MM.1S (cell line): ENCODE measurements around the gene RPL18.
A peak's percentile ranks its signal among the peaks of the same experiment; 100 is the strongest.

Source experiments
- DNase-seq: peaks from one replicate; pipeline ENCODE4 v3.0.0-alpha.2; 2015
- H2AFZ ChIP-seq: fragments of 300-600 bp; sonication (generic); 2 replicates; pipeline ENCODE4 v1.6.0; 2016; ENCODE audit warnings: antibody characterized with exemption, low read length
- H3F3A ChIP-seq: fragments of 300-600 bp; sonication (generic); 2 replicates; pipeline ENCODE4 v1.6.1; 2016; ENCODE audit warnings: mild to moderate bottlenecking, antibody characterized with exemption, low read length, moderate library complexity, mixed read lengths; ENCODE audit not compliant: insufficient read depth
- H3K27ac ChIP-seq: fragments of 300-600 bp; sonication (generic); 2 replicates; pipeline ENCODE4 v1.5.1; 2016; ENCODE audit warnings: mild to moderate bottlenecking, low read length
- H3K27me3 ChIP-seq: fragments of 300-600 bp; sonication (generic); replicated peaks from 2 replicates; pipeline ENCODE4 v1.6.0; 2016; ENCODE audit warnings: low read length; ENCODE audit not compliant: insufficient read depth
- H3K36me3 ChIP-seq: fragments of 300-600 bp; sonication (generic); replicated peaks from 2 replicates; pipeline ENCODE4 v1.6.1; 2016; ENCODE audit warnings: mild to moderate bottlenecking, low read length, mixed read lengths; ENCODE audit not compliant: insufficient read depth
- H3K4me1 ChIP-seq: fragments of 300-600 bp; sonication (generic); 2 replicates; pipeline ENCODE4 v1.6.1; 2016; ENCODE audit warnings: low read length, mixed read lengths
- H3K4me2 ChIP-seq: fragments of 300-600 bp; sonication (generic); 2 replicates; pipeline ENCODE4 v1.6.0; 2016; ENCODE audit warnings: low read depth, low read length
- H3K4me3 ChIP-seq: fragments of 300-600 bp; sonication (generic); 2 replicates; pipeline ENCODE4 v1.5.1; 2016; ENCODE audit warnings: low read length, mixed read lengths
- H3K79me2 ChIP-seq: fragments of 300-600 bp; sonication (generic); 2 replicates; pipeline ENCODE4 v1.6.1; 2016; ENCODE audit warnings: mixed run types, low read length, mixed read lengths
- H3K9ac ChIP-seq: fragments of 300-600 bp; sonication (generic); 2 replicates; pipeline ENCODE4 v1.6.1; 2016; ENCODE audit warnings: low read length, mixed read lengths
- H3K9me2 ChIP-seq: fragments of 300-600 bp; sonication (generic); replicated peaks from 2 replicates; pipeline ENCODE4 v1.6.1; 2016; ENCODE audit warnings: mild to moderate bottlenecking, low read length, mixed read lengths; ENCODE audit not compliant: insufficient read depth
- H3K9me3 ChIP-seq: fragments of 300-600 bp; sonication (generic); replicated peaks from 2 replicates; pipeline ENCODE4 v1.6.1; 2016; ENCODE audit warnings: mild to moderate bottlenecking, low read length, mixed read lengths; ENCODE audit not compliant: insufficient read depth
- H4K20me1 ChIP-seq: fragments of 300-600 bp; sonication (generic); 2 replicates; pipeline ENCODE4 v1.6.1; 2016; ENCODE audit warnings: mild to moderate bottlenecking, low read length, moderate library complexity, mixed read lengths; ENCODE audit not compliant: insufficient read depth
- EZH2 ChIP-seq: fragments of 300-600 bp; sonication (generic); optimal IDR thresholded peaks from 2 replicates; pipeline ENCODE3; 2017; ENCODE audit warnings: low read depth, mild to moderate bottlenecking, antibody characterized with exemption, low read length, mixed read lengths
- EZH2phosphoT487 ChIP-seq: fragments of 300-600 bp; sonication (generic); IDR thresholded peaks from 2 replicates; pipeline ENCODE4 v1.6.1; 2018; ENCODE audit warnings: antibody characterized with exemption, low read length
- TF ChIP-seq, protein P1 (sequence below): fragments of 300-600 bp; sonication (generic); IDR thresholded peaks from 2 replicates; pipeline ENCODE4 v1.5.1; 2016; ENCODE audit warnings: antibody characterized with exemption, low read length, mixed read lengths

RPL18 gene

GRCh38 chr19:48635966-48636858, 17.2 kb upstream of the RPL18 start:
- no peaks in the 10 kb centered on the region for H4K20me1 ChIP-seq
- peak overlapping the region; percentile 72 for H3K9ac ChIP-seq
- no peaks in the 10 kb centered on the region for H3K9me3 ChIP-seq
- peak overlapping the region; percentile 95 for H3K4me2 ChIP-seq
- H3K36me3 ChIP-seq = no peaks in the 10 kb centered on the region
- H3K4me1 ChIP-seq = peaks cover 32% of the 10 kb centered on the region
- no peaks in the 10 kb centered on the region for H3K79me2 ChIP-seq
- H3K9me2 ChIP-seq = no peaks in the 10 kb centered on the region
- peaks cover 2% of the 10 kb centered on the region; the same call in 1 of the 2 replicates for H3K27me3 ChIP-seq
- DNase-seq = no peak
- H3K27ac ChIP-seq = peak overlapping the region; percentile 91; the same call in 1 of the 2 replicates
- H2AFZ ChIP-seq = peak overlapping the region; percentile 66
- H3F3A ChIP-seq = peaks cover 35% of the 10 kb centered on the region
- TF ChIP-seq EZH2phosphoT487 (no peak), EZH2 (no peak)
- TF ChIP-seq, protein P1, sequence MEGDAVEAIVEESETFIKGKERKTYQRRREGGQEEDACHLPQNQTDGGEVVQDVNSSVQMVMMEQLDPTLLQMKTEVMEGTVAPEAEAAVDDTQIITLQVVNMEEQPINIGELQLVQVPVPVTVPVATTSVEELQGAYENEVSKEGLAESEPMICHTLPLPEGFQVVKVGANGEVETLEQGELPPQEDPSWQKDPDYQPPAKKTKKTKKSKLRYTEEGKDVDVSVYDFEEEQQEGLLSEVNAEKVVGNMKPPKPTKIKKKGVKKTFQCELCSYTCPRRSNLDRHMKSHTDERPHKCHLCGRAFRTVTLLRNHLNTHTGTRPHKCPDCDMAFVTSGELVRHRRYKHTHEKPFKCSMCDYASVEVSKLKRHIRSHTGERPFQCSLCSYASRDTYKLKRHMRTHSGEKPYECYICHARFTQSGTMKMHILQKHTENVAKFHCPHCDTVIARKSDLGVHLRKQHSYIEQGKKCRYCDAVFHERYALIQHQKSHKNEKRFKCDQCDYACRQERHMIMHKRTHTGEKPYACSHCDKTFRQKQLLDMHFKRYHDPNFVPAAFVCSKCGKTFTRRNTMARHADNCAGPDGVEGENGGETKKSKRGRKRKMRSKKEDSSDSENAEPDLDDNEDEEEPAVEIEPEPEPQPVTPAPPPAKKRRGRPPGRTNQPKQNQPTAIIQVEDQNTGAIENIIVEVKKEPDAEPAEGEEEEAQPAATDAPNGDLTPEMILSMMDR = no peak
- H3K4me3 ChIP-seq = peak overlapping the region; percentile 72

DNA sequence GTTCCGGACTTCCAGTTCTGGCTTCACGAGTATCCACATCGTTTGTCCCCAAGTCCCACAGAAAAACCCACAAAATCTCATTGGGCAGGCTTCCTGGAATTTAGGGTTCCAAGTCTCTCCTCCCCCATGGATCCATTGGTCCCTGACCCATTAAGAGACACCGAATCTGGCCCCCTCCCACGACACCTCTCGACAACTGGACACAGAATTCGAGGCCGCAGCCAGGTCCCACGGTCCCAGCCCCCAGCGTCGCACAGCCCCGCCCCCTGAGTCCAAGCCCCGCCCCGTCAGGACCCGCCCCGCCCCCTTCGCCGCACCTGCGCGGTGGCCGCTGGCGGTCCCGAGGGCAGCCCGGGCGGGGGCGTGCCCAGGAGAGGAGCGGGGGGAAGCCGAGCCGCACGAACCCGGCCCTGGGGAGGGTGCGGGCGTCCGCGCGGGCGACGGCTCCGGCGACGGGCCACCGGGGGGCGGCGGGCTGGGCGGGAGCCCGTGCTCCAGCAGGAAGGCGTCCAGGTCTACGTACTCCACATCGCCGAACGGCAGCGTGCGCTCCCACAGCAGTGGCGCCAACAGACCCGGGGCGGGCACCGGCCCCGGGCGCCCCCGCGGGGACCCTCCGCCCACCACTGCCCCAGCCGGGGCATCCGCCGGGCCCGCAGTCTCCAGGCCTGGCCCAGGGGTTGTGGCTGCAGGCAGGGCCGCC, 16.4 kb upstream of the RPL18 start:
- peak overlapping the region; percentile 72 for H3K9ac ChIP-seq
- H3K9me3 ChIP-seq = no peaks in the 10 kb centered on the region
- no peaks in the 10 kb centered on the region for H3K36me3 ChIP-seq
- no peaks in the 10 kb centered on the region for H3K27me3 ChIP-seq
- no peaks in the 10 kb centered on the region for H3K79me2 ChIP-seq
- H3K9me2 ChIP-seq = no peaks in the 10 kb centered on the region
- TF ChIP-seq EZH2 = no peak
- no peak for TF ChIP-seq EZH2phosphoT487
- TF ChIP-seq, protein P1 = no peak
- H3K4me1 ChIP-seq = peaks cover 32% of the 10 kb centered on the region
- H4K20me1 ChIP-seq = no peaks in the 10 kb centered on the region
- DNase-seq = peak; percentile 73
- peak overlapping the region; percentile 72 for H3K4me3 ChIP-seq
- H3F3A ChIP-seq = peaks cover 35% of the 10 kb centered on the region
- peak overlapping the region; percentile 95 for H3K4me2 ChIP-seq
- peak overlapping the region; percentile 66 for H2AFZ ChIP-seq
- peak overlapping the region; percentile 72 for H3K27ac ChIP-seq

DNA sequence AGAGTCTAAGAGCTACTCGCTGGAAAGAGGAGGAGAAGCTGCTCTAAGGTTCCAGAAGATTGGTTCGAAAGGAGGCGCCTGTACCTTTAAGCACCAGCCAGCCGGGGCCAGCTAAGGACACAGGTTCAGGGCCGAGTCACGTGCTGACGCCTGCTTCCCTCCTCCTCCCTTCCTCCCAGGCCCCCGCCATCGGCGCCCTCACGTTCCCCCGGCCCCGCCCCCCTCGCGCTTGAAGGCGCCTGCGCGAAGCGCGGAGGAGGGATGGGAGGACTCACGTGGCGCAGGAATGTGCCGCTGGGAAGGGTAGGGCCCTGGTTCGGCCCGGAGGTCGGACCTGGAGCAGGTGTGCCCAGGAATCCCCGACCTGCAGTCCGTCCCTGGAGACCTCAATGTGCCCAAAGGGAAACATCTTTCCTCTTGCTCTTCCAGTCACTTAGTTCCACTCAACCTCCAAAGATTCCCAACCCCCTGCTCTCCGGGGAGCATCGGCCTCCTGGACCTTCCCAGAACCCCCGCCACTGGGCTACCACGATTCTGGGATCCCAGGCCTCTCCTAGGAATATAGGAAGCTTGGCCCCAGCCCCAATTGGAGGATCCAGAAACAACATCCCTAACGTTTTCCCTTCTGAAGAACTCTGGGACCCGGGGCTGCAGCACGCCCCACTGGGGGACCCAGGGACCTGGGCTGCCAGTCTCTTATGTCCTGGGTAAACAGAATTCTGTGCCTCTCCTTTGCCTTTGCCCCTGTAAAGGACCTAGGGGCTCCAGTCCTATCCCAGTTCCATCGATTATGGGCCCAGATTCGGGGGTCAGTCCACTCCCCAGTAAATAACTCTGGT, 15.7 kb upstream of the RPL18 start:
- Histone ChIP-seq H3K4me2 (peak overlapping the region; percentile 83), H3K79me2 (no peaks in the 10 kb centered on the region), H4K20me1 (no peaks in the 10 kb centered on the region), H3K4me3 (peak overlapping the region; percentile 47), H3K9me2 (no peaks in the 10 kb centered on the region), H3K36me3 (no peaks in the 10 kb centered on the region), H3K9me3 (no peaks in the 10 kb centered on the region), H3K27ac (peak overlapping the region; percentile 72), H3K4me1 (peaks cover 32% of the 10 kb centered on the region), H3K9ac (peak overlapping the region; percentile 44; the same call in 1 of the 2 replicates), H2AFZ (peak overlapping the region; percentile 32), H3F3A (peaks cover 35% of the 10 kb centered on the region), H3K27me3 (no peaks in the 10 kb centered on the region)
- TF ChIP-seq EZH2 = no peak
- TF ChIP-seq, protein P1 = no peak
- peak; percentile 97 for DNase-seq
